SU-DHL-6 (cell line): ENCODE results near the gene ZNF862.

Experiments used
- H2AFZ ChIP-seq: fragments of 200-600 bp; sonication (generic); 2 replicates; pipeline ENCODE4 v1.6.1; 2014; ENCODE audit warnings: low read depth, mild to moderate bottlenecking, moderate library complexity, mixed read lengths, antibody characterized with exemption, low read length; ENCODE audit not compliant: severe bottlenecking
- H3F3A ChIP-seq: fragments of 200-600 bp; shearing (Covaris generic); 2 replicates; pipeline ENCODE4 v1.6.0; 2016; ENCODE audit warnings: antibody characterized with exemption, mild to moderate bottlenecking; ENCODE audit not compliant: insufficient read depth
- H3K27ac ChIP-seq: fragments of 200-600 bp; sonication (generic); 2 replicates; pipeline ENCODE4 v1.5.1; 2016; ENCODE audit warnings: low read depth, mild to moderate bottlenecking, low read length, moderate library complexity, mixed read lengths
- H3K27me3 ChIP-seq: fragments of 200-600 bp; sonication (generic), shearing (Covaris generic); 2 replicates; pipeline ENCODE4 v1.6.0; 2014; ENCODE audit warnings: mild to moderate bottlenecking, low read length
- H3K36me3 ChIP-seq: fragments of 200-600 bp; sonication (generic); 2 replicates; pipeline ENCODE4 v1.6.1; 2014; ENCODE audit warnings: mild to moderate bottlenecking, low read length, mixed read lengths
- H3K4me2 ChIP-seq: fragments of 300-600, 200-600 bp; shearing (Covaris generic), sonication (generic); 2 replicates; pipeline ENCODE4 v1.6.0; 2014; ENCODE audit warnings: low read length, low read depth, mild to moderate bottlenecking; ENCODE audit not compliant: poor library complexity, severe bottlenecking
- H3K4me3 ChIP-seq: fragments of 200-600 bp; sonication (generic); 2 replicates; pipeline ENCODE4 v1.5.1; 2014; ENCODE audit warnings: antibody characterized with exemption, low read length, mild to moderate bottlenecking, mixed read lengths; ENCODE audit not compliant: insufficient read depth, poor library complexity, severe bottlenecking
- H3K79me2 ChIP-seq: fragments of 200-600 bp; sonication (generic); 2 replicates; pipeline ENCODE4 v1.6.1; 2014; ENCODE audit warnings: mild to moderate bottlenecking, low read length, moderate library complexity; ENCODE audit not compliant: insufficient read depth
- H3K9ac ChIP-seq: fragments of 200-600 bp; sonication (generic); 2 replicates; pipeline ENCODE4 v1.7.0; 2014; ENCODE audit warnings: mild to moderate bottlenecking, low read length
- H3K9me2 ChIP-seq: fragments of 200-600 bp; sonication (generic); replicated peaks from 2 replicates; pipeline ENCODE4 v1.6.1; 2014; ENCODE audit warnings: low read length; ENCODE audit not compliant: insufficient read depth
- H3K9me3 ChIP-seq: fragments of 200-600 bp; sonication (generic); 2 replicates; pipeline ENCODE4 v1.6.1; 2014; ENCODE audit warnings: low read length, mixed read lengths; ENCODE audit not compliant: insufficient read depth
- H4K20me1 ChIP-seq: fragments of 200-600 bp; sonication (generic); 2 replicates; pipeline ENCODE4 v1.6.1; 2014; ENCODE audit warnings: low read depth, mild to moderate bottlenecking, antibody characterized with exemption, low read length, moderate library complexity, mixed read lengths
- CTCF ChIP-seq: fragments of 200-600 bp; sonication (generic); IDR thresholded peaks from one replicate; pipeline ENCODE4 v1.5.1; 2017; ENCODE audit warnings: antibody characterized with exemption, mild to moderate bottlenecking, low read length, moderate library complexity; ENCODE audit not compliant: insufficient read depth, poor library complexity, severe bottlenecking
- EZH2phosphoT487 ChIP-seq: fragments of 200-600 bp; sonication (generic), shearing (Covaris generic); conservative IDR thresholded peaks from 2 replicates; pipeline ENCODE4 v1.6.1; 2018; ENCODE audit warnings: mild to moderate bottlenecking, antibody characterized with exemption, low read length, moderate library complexity, mixed read lengths

ZNF862 gene

GRCh38 chr7:149863500-149863899 lies 25.3 kb downstream of the ZNF862 start:
- H3K27ac ChIP-seq, result no peak overlapping the region
- no peaks in the 10 kb centered on the region for H3K36me3 ChIP-seq
- no peak overlapping the region for H3K4me3 ChIP-seq
- H4K20me1 ChIP-seq, result no peaks in the 10 kb centered on the region
- no peaks in the 10 kb centered on the region for H3K9me2 ChIP-seq
- no peak overlapping the region for H3K9ac ChIP-seq
- no peaks in the 10 kb centered on the region for H3K79me2 ChIP-seq
- no peaks in the 10 kb centered on the region for H3K27me3 ChIP-seq
- no peak overlapping the region for H2AFZ ChIP-seq
- no peak overlapping the region for H3K4me2 ChIP-seq
- H3K9me3 ChIP-seq, result no peaks in the 10 kb centered on the region
- H3F3A ChIP-seq, result no peaks in the 10 kb centered on the region
- TF ChIP-seq CTCF, result no peak
- no peak for TF ChIP-seq EZH2phosphoT487

DNA sequence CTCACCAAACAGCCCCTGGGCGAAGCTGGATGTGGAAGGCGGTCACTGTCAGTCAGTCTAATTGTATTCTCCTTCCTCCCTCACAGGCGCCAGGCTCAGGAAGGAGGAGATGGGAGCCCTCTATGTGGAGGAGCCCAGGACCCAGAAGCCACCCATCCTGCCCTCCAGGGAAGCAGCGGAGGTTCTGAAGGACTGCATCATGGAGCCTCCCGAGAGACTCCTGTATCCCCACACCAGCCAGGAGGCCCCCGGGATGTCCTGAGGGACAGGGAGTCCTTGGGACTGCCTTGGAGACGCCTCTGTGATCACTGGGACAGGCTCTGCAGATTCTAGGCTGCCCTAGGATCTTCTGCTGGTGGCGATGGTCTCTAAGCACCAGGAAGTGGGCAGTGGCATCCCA lies 25.8 kb downstream of the ZNF862 start:
- Histone ChIP-seq H3K9me2 (no peaks in the 10 kb centered on the region), H3K4me3 (no peak overlapping the region), H3K9me3 (no peaks in the 10 kb centered on the region), H3K4me2 (no peak overlapping the region), H3K27ac (no peak overlapping the region), H3K27me3 (no peaks in the 10 kb centered on the region), H3K36me3 (no peaks in the 10 kb centered on the region), H3F3A (no peaks in the 10 kb centered on the region), H3K9ac (no peak overlapping the region), H3K79me2 (no peaks in the 10 kb centered on the region), H2AFZ (no peak overlapping the region), H4K20me1 (no peaks in the 10 kb centered on the region)
- no peak for TF ChIP-seq CTCF
- TF ChIP-seq EZH2phosphoT487, result no peak

DNA sequence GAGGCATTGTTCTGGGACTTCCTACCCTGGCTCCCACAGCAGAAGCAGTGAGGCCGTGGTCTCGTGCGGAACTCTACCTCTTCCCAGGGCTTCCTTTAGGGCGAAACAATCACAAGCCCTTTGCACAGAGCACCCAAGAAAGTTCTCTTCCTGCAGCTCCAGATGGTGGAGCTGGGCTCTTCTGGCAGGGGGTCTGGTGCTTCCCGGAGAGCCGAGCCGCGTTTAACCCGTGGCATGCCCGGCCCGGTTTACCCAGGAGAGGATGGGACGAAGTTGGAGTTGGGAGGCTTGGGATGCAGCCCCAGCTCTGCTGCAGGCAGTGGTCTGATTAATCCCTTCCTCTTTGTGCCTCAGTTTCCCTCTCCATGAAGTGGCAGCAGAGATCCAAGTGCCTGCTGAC lies 26.6 kb downstream of the ZNF862 start:
- no peak for TF ChIP-seq EZH2phosphoT487
- TF ChIP-seq CTCF, result no peak
- no peaks in the 10 kb centered on the region for H3K36me3 ChIP-seq
- H2AFZ ChIP-seq, result no peak overlapping the region
- H3K9ac ChIP-seq, result no peak overlapping the region
- no peak overlapping the region for H3K4me3 ChIP-seq
- H3K79me2 ChIP-seq, result no peaks in the 10 kb centered on the region
- H3K27ac ChIP-seq, result no peak overlapping the region
- no peaks in the 10 kb centered on the region for H3F3A ChIP-seq
- H3K9me2 ChIP-seq, result no peaks in the 10 kb centered on the region
- no peaks in the 10 kb centered on the region for H3K27me3 ChIP-seq
- H4K20me1 ChIP-seq, result no peaks in the 10 kb centered on the region
- no peaks in the 10 kb centered on the region for H3K9me3 ChIP-seq
- no peak overlapping the region for H3K4me2 ChIP-seq

DNA sequence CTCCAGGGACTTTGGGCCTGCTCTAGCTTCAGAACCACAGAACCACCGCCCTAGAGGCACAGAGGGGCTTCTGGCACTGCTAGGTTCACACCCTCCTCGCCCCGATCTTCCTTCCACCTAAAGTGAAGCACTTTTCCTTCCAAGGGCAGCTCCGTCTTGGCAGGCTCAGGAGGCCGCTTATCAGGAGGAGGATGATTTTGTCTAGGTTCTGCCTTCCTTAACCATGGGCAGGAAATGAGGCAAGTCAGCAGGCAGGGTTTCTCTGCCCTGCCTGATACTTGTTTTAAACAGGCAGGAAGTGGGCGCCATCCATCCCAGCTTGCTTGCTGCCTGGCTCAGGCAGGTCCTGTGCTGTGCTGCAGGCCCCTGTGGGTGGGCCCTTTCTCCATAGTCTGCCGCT lies 27.3 kb downstream of the ZNF862 start:
- no peak overlapping the region for H3K4me2 ChIP-seq
- no peaks in the 10 kb centered on the region for H3K27me3 ChIP-seq
- H3K79me2 ChIP-seq, result no peaks in the 10 kb centered on the region
- no peak for TF ChIP-seq CTCF
- no peak for TF ChIP-seq EZH2phosphoT487
- H4K20me1 ChIP-seq, result no peaks in the 10 kb centered on the region
- no peaks in the 10 kb centered on the region for H3K9me2 ChIP-seq
- no peak overlapping the region for H2AFZ ChIP-seq
- H3F3A ChIP-seq, result no peaks in the 10 kb centered on the region
- no peak overlapping the region for H3K27ac ChIP-seq
- H3K4me3 ChIP-seq, result no peak overlapping the region
- H3K36me3 ChIP-seq, result no peaks in the 10 kb centered on the region
- H3K9ac ChIP-seq, result no peak overlapping the region
- H3K9me3 ChIP-seq, result no peaks in the 10 kb centered on the region
